HG03460 (cell line): ENCODE results near the gene RAC2.

ENCODE experiments used
- ATAC-seq: cut with Tn5 transposase; IDR thresholded peaks from one replicate; pipeline ENCODE4 v1.9.1; 2021; ENCODE audit not compliant: unreplicated experiment

Gene RAC2

GRCh38 chr22:37276776-37277175, 32.7 kb upstream of the RAC2 start:
- ATAC-seq: no peak

- no peak for ATAC-seq
Measured at GRCh38 chr22:37275622-37276021, 31.6 kb upstream of the RAC2 start.

- ATAC-seq: no peak
Measured at GRCh38 chr22:37275134-37275533, 31.1 kb upstream of the RAC2 start.

GRCh38 chr22:37274380-37274862, 30.4 kb upstream of the RAC2 start:
- no peak for ATAC-seq

- no peak for ATAC-seq
Measured at GRCh38 chr22:37273846-37274225, 29.8 kb upstream of the RAC2 start.

GRCh38 chr22:37273126-37273845, 29.2 kb upstream of the RAC2 start:
- ATAC-seq: no peak

- ATAC-seq: no peak
Measured at GRCh38 chr22:37270928-37271650, 27.0 kb upstream of the RAC2 start.

- ATAC-seq: no peak
Measured at GRCh38 chr22:37269936-37270678, 26.0 kb upstream of the RAC2 start.

- no peak for ATAC-seq
Measured at GRCh38 chr22:37267661-37268413, 23.8 kb upstream of the RAC2 start.

- no peak for ATAC-seq
Measured at GRCh38 chr22:37267135-37267587, 23.1 kb upstream of the RAC2 start.

GRCh38 chr22:37266581-37267134, 22.6 kb upstream of the RAC2 start:
- no peak for ATAC-seq

GRCh38 chr22:37263966-37264887, 20.2 kb upstream of the RAC2 start:
- no peak for ATAC-seq

GRCh38 chr22:37262346-37262745, 18.3 kb upstream of the RAC2 start:
- no peak for ATAC-seq

- no peak for ATAC-seq
Measured at GRCh38 chr22:37260901-37261336, 16.9 kb upstream of the RAC2 start.

GRCh38 chr22:37260155-37260795, 16.2 kb upstream of the RAC2 start:
- no peak for ATAC-seq

GRCh38 chr22:37259540-37260029, 15.5 kb upstream of the RAC2 start:
- no peak for ATAC-seq

GRCh38 chr22:37258753-37259401, 14.8 kb upstream of the RAC2 start:
- no peak for ATAC-seq

- no peak for ATAC-seq
Measured at GRCh38 chr22:37258005-37258752, 14.1 kb upstream of the RAC2 start.
